Esophagus (tissue), 2 donors: Measurements from ENCODE around the gene MPV17. TPM values are rescaled to one million over a fixed set of nuclear protein-coding genes. Genes with fewer than 3 reads are reported as not detected.
"Not testable (repeated sequence)": the region's sequence is repeated elsewhere in the genome, so short reads cannot be mapped to it uniquely, and the experiment has no call there.

Experiments
- H3K27ac ChIP-seq, 2 donors: one replicate each; pipeline ENCODE4 v1.5.1; 2013; ENCODE audit warnings: low read depth in 2 of 2, mild to moderate bottlenecking in 2 of 2, inconsistent platforms in 1 of 2, low read length in 1 of 2, moderate library complexity in 1 of 2
- H3K27me3 ChIP-seq, 2 donors: one replicate each; pipeline ENCODE4 v1.6.1; 2013; ENCODE audit warnings: low read length in 2 of 2, control low read depth in 1 of 2, mild to moderate bottlenecking in 1 of 2; ENCODE audit not compliant: insufficient read depth in 2 of 2, control insufficient read depth in 1 of 2
- H3K36me3 ChIP-seq, 2 donors: one replicate each; pipeline ENCODE4 v1.6.1; 2013; ENCODE audit warnings: low read length in 1 of 2; ENCODE audit not compliant: control insufficient read depth in 2 of 2, insufficient read depth in 2 of 2
- H3K4me1 ChIP-seq, 2 donors: one replicate each; pipeline ENCODE4 v1.6.1; 2013; ENCODE audit warnings: low read length in 1 of 2; ENCODE audit not compliant: control insufficient read depth in 2 of 2, insufficient read depth in 2 of 2
- H3K4me3 ChIP-seq, 2 donors: one replicate each; pipeline ENCODE4 v1.5.1; 2013; ENCODE audit warnings: low read length in 2 of 2, mild to moderate bottlenecking in 2 of 2, low read depth in 1 of 2, moderate library complexity in 1 of 2
- H3K9me3 ChIP-seq, 2 donors: one replicate each; pipeline ENCODE4 v1.6.1; 2013; ENCODE audit warnings: mild to moderate bottlenecking in 2 of 2, low read depth in 1 of 2, low read length in 1 of 2, moderate library complexity in 1 of 2; ENCODE audit not compliant: control insufficient read depth in 2 of 2, insufficient read depth in 1 of 2
- WGBS, 2 donors: extraction: QIAGEN DNeasy Blood & Tissue Kit; methylation state at CpG; one replicate each; pipeline ENCODE4 v1.1.7; 2013; 5-methylcytosine and 5-hydroxymethylcytosine counted together
- polyA plus RNA-seq, 2 donors: library from polyadenylated mRNA; stranded (reverse); fragments of 200-250 nt; gene quantifications; one replicate each; pipeline ENCODE4 v1.2.3, GENCODE V29; 2013
- donor health status: healthy with polysubstance abuse.
- donor health status: Bipolar disorder and iron deficiency.

Gene MPV17
- polyA plus RNA-seq, 2 donors: 44.9 to 71.2 TPM

GRCh38 chr2:27323596-27324285 lies 844 bp upstream of the MPV17 start:
- Histone ChIP-seq H3K27ac (peak overlapping the region in 1 of 2 donors; percentile 93), H3K4me1 (peaks cover 6 to 10% of the 10 kb centered on the region in 2 donors), H3K36me3 (peaks cover 16 to 17% of the 10 kb centered on the region in 2 donors), H3K4me3 (peak overlapping the region; percentile 70 to 96), H3K9me3 (no peaks in the 10 kb centered on the region), H3K27me3 (no peaks in the 10 kb centered on the region)
- WGBS, 2 donors: 17% methylated on average over 5 of the region's 5 CpGs

- Histone ChIP-seq H3K27ac (peak overlapping the region; percentile 83 to 93), H3K36me3 (peaks cover 7 to 11% of the 10 kb centered on the region in 2 donors), H3K4me3 (peak overlapping the region; percentile 70 to 96), H3K27me3 (no peaks in the 10 kb centered on the region), H3K9me3 (no peaks in the 10 kb centered on the region), H3K4me1 (peaks cover 6 to 10% of the 10 kb centered on the region in 2 donors)
- 1 to 2% methylated on average over 9 to 10 of the region's 10 CpGs for WGBS, 2 donors
These were observed 564 bp downstream of the MPV17 start for GRCh38 chr2:27322301-27322765.

GRCh38 chr2:27320958-27321543 lies 1.8 kb downstream of the MPV17 start:
- Histone ChIP-seq H3K27me3 (no peaks in the 10 kb centered on the region), H3K4me1 (peaks cover 6 to 10% of the 10 kb centered on the region in 2 donors), H3K36me3 (no peaks in the 10 kb centered on the region), H3K4me3 (no peak overlapping the region), H3K27ac (no peak overlapping the region), H3K9me3 (no peaks in the 10 kb centered on the region)
- WGBS, 2 donors: 41 to 49% methylated on average over 8 of the region's 8 CpGs

GRCh38 chr2:27319839-27320238 lies 3.1 kb downstream of the MPV17 start:
- not testable (repeated sequence) for H3K4me3 ChIP-seq, H3K27me3 ChIP-seq, H3K9me3 ChIP-seq, H3K27ac ChIP-seq, H3K36me3 ChIP-seq, H3K4me1 ChIP-seq
- WGBS, 2 donors: 95 to 97% methylated on average over 15 of the region's 15 CpGs

- Histone ChIP-seq H3K4me1 (peaks cover 4 to 6% of the 10 kb centered on the region in 2 donors), H3K27me3 (no peaks in the 10 kb centered on the region), H3K36me3 (peaks cover 0 to 3% of the 10 kb centered on the region in 2 donors), H3K9me3 (no peaks in the 10 kb centered on the region), H3K27ac (no peak overlapping the region), H3K4me3 (no peak overlapping the region)
- WGBS, 2 donors: 70 to 82% methylated on average over 12 of the region's 12 CpGs
These were observed 6.1 kb downstream of the MPV17 start for GRCh38 chr2:27316655-27317412.

GRCh38 chr2:27315122-27315521 lies 7.8 kb downstream of the MPV17 start:
- H3K9me3 ChIP-seq: no peaks in the 10 kb centered on the region
- H3K27ac ChIP-seq: no peak overlapping the region
- H3K4me1 ChIP-seq: no peaks in the 10 kb centered on the region
- peaks cover 0 to 6% of the 10 kb centered on the region in 2 donors for H3K36me3 ChIP-seq
- no peak overlapping the region for H3K4me3 ChIP-seq
- 74 to 81% methylated on average over 8 of the region's 8 CpGs for WGBS, 2 donors
- H3K27me3 ChIP-seq: no peaks in the 10 kb centered on the region

- Histone ChIP-seq H3K36me3 (peaks cover 0 to 6% of the 10 kb centered on the region in 2 donors), H3K4me1 (no peaks in the 10 kb centered on the region)
- WGBS, 2 donors: 89 to 94% methylated on average over 9 of the region's 9 CpGs
These were observed 8.2 kb downstream of the MPV17 start for GRCh38 chr2:27314709-27315108.

GRCh38 chr2:27313882-27314645 lies 8.8 kb downstream of the MPV17 start:
- Histone ChIP-seq H3K36me3 (peaks cover 0 to 6% of the 10 kb centered on the region in 2 donors), H3K9me3 (no peaks in the 10 kb centered on the region), H3K27ac (no peak overlapping the region), H3K4me1 (no peaks in the 10 kb centered on the region), H3K27me3 (no peaks in the 10 kb centered on the region), H3K4me3 (no peak overlapping the region)
- WGBS, 2 donors: 92% methylated on average over 8 of the region's 8 CpGs

More at GRCh38 chr2:27314709-27315108, 8.2 kb downstream of the MPV17 start:
- Histone ChIP-seq H3K27me3 (no peaks in the 10 kb centered on the region), H3K4me3 (no peak overlapping the region), H3K27ac (no peak overlapping the region), H3K9me3 (no peaks in the 10 kb centered on the region)

GRCh38 chr2:27312152-27312551 lies 10.7 kb downstream of the MPV17 start:
- Histone ChIP-seq H3K4me3 (no peak overlapping the region), H3K27me3 (peaks cover 0 to 9% of the 10 kb centered on the region in 2 donors), H3K27ac (no peak overlapping the region)

More at GRCh38 chr2:27312152-27312551, 10.7 kb downstream of the MPV17 start:
- Histone ChIP-seq H3K36me3 (peaks cover 0 to 6% of the 10 kb centered on the region in 2 donors), H3K4me1 (peaks cover 0 to 7% of the 10 kb centered on the region in 2 donors), H3K9me3 (no peaks in the 10 kb centered on the region)
- WGBS, 2 donors: 96 to 100% methylated on average over 3 of the region's 3 CpGs
